ENCODE data around the gene F7. TPM values are rescaled to one million over a fixed set of nuclear protein-coding genes. Genes with fewer than 3 reads are reported as not detected.

The F7 gene
- total and polyA plus RNA-seq, 2 of the 4 experiments (the other 2 are of a cell fraction), result under 0.01 to 0.07 TPM

DNA sequence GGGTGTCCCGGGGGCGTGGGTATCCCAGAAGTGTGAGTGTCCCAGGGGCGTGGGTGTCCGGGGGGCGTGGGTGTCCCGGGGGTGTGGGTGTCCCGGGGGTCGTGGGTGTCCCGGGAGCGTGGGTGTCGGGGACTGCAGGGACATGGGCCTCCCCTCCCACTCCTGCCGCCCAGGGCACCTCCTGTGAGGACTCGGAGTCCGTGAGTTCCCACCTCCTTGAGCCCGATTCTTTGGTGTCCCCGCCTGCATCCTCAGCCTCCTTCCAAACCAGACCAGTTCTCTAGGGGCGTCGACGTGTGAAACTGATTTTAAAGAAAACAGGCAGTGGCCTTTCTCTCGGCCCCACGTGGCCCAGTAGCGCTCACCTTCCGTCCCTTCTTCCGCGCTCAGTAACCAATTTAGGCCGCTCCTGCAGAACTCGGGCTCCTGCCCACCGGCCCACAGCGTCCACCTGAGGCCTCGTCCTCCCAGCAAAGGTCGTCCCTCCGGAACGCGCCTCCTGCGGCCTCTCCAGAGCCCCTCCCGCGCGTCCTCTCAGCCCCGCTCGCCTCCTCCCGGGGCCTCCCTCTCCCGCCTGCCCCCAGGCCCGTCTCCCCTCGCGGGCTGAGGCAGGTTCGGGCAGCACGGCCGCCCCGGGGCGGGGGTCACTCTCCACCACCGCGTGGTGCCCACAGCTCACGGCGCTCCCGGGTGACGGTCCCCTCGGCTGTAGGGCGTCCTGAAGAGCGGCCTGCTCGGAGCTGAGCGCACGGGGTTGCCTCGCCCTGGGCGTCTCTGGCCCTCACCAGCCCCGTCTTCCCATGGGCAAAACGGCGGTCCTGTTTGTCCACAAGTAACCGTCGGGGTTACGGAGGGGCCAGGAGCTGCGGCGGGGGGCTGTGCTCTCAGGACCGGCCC is 3.8 kb downstream of the F7 start (continued):
- TF ChIP-seq RFX5 (IDR thresholded peaks at IDR 0.05; ENCODE audit: low read depth, low read length), result no peak

DNA sequence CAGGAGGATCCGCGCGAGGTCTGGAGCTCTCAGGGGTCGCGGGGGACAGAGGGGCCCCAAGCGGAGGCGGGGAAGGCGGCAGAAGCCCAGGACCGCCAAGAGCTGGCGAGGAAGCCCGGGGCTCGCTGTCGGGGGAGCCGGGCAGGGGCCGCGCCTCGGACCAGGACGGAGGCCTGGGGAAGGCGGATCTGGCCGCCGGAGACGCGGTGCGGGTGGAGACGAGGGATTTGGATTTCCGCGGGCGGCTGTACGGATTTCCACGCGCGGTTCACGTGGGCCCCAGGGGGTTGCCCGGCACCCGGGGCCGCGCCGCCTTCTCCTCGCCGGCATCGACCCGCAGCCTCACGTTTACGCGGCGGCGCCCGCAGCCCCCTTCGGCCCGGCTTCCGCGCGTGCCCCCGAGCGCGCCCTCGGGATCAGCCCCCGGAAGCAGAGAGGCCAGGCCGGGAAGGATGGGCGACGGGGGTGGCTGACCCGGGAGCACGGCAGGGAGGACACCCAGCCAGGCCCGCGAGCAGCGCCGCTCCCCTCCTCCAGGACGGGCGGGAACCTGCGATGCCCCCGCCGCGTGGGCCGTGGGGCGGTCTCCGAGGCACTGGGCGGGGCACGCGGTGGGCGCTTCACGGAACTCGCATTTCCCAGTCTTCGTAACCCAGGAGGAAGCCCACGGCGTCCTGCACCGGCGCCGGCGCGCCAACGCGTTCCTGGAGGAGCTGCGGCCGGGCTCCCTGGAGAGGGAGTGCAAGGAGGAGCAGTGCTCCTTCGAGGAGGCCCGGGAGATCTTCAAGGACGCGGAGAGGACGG is 4.7 kb downstream of the F7 start:
- H4K5ac ChIP-seq (ENCODE audit: low read depth, low read length), result no peak overlapping the region
- no peaks in the 10 kb centered on the region for H4K20me1 ChIP-seq (ENCODE audit: insufficient read depth, low read length)
- H3K4me1 ChIP-seq (ENCODE audit: control insufficient read depth, insufficient read depth, low read length), result peaks cover 4% of the 10 kb centered on the region; the same call in 1 of the 2 replicates
- DNase-seq (no peak), ATAC-seq (ENCODE audit: low read depth) (peak; percentile 63)
- no peak for TF ChIP-seq MAZ (IDR thresholded peaks at IDR 0.05; ENCODE audit: borderline replicate concordance, low read depth, low read length)
- dilution Hi-C loops (cut with HindIII; ENCODE audit: low sequenced_read_pairs, unreplicated experiment), result no loop called here
- no peak overlapping the region for H3K9ac ChIP-seq (ENCODE audit: low read depth, low read length)
- H3K27ac ChIP-seq (ENCODE audit: insufficient read depth, low read length), result no peak overlapping the region
- no peaks in the 10 kb centered on the region for H3K79me1 ChIP-seq (ENCODE audit: low read depth in 1 of 2, low read length in 2 of 2)
- no peaks in the 10 kb centered on the region for H3K36me3 ChIP-seq (ENCODE audit: control insufficient read depth, insufficient read depth, low read length)
- ChIA-PET CTCF (no interaction called here), POLR2A (ENCODE audit: unreplicated experiment) (no interaction called here)
- no peak overlapping the region for H2AK9ac ChIP-seq (replicated peaks; ENCODE audit: low read depth, low read length, poor library complexity)
- no peak overlapping the region for H2BK120ac ChIP-seq (ENCODE audit: low read depth, low read length)
- H2AK5ac ChIP-seq (ENCODE audit: low read depth, low read length), result no peak overlapping the region
- H3K4ac ChIP-seq (ENCODE audit: low read depth, low read length), result no peak overlapping the region; the same call in 1 of the 2 replicates
- no peak overlapping the region for H3K18ac ChIP-seq (ENCODE audit: low read depth, low read length)
- H3K9me3 ChIP-seq (ENCODE audit: control insufficient read depth, insufficient read depth, low read length), result peaks cover 8% of the 10 kb centered on the region; the same call in 1 of the 2 replicates
- peak overlapping the region in 1 of 2 experiments; percentile 33; a peak in 1 of 4 replicates for H4K8ac ChIP-seq (ENCODE audit: low read depth in 2 of 2, low read length in 2 of 2)
- intact Hi-C loops (cut with micrococcal nuclease), result no loop called here
- 6% methylated on average over 49 of the region's 99 CpGs; no CpG with 5 or more reads in 1 of the 2 experiments for WGBS, 2 experiments (ENCODE audit: extremely low coverage in 2 of 2, insufficient read length in 1 of 2)
- no peak overlapping the region for H2BK5ac ChIP-seq (ENCODE audit: low read depth, low read length, poor library complexity, severe bottlenecking)
- H3K23ac ChIP-seq (ENCODE audit: low read depth, low read length), result no peak overlapping the region
- no TSS peak for BruUV-seq (replicated peaks)
- in situ Hi-C loops (cut with MboI; ENCODE audit: low sequenced_read_pairs), result no loop called here
- peak overlapping the region; percentile 42 for H3K4me3 ChIP-seq (ENCODE audit: insufficient read depth, low read depth, low read length)
- H3K14ac ChIP-seq (replicated peaks; ENCODE audit: low read depth, low read length), result no peak overlapping the region
- peak overlapping the region; percentile 57 for H3K4me2 ChIP-seq (ENCODE audit: low read depth, low read length)
- peaks cover 32% of the 10 kb centered on the region for H3K27me3 ChIP-seq (ENCODE audit: control insufficient read depth, insufficient read depth, low read length)
- H2BK20ac ChIP-seq (ENCODE audit: low read depth, low read length), result no peak overlapping the region
- H3K56ac ChIP-seq (ENCODE audit: extremely low read depth, insufficient read depth, low read length), result no peak overlapping the region
- H2AFZ ChIP-seq (replicated peaks; ENCODE audit: low read length, poor library complexity), result peak overlapping the region; percentile 86
- H4K91ac ChIP-seq (ENCODE audit: insufficient read depth, low read depth, low read length), result no peak overlapping the region
- H2BK15ac ChIP-seq (ENCODE audit: low read depth, low read length), result no peak overlapping the region
- no peaks in the 10 kb centered on the region for H3K9me1 ChIP-seq (ENCODE audit: insufficient read depth, low read length)
